ENCODE measurements around the gene ZFAND2A.
A peak's percentile ranks its signal among the peaks of the same experiment; 100 is the strongest.
"Not testable (repeated sequence)": the region's sequence is repeated elsewhere in the genome, so short reads cannot be mapped to it uniquely, and the experiment has no call there.

The ZFAND2A gene

GRCh38 chr7:1174881-1175596 lies 15.0 kb upstream of the ZFAND2A start:
- DNase-seq = no peak

- no peak for DNase-seq
Measured at GRCh38 chr7:1174002-1174401, 14.0 kb upstream of the ZFAND2A start.

- DNase-seq = no peak
Measured at GRCh38 chr7:1172666-1173523, 12.9 kb upstream of the ZFAND2A start.

GRCh38 chr7:1171516-1171915 lies 11.5 kb upstream of the ZFAND2A start:
- DNase-seq = peak in 1 of 6 experiments; percentile 43

GRCh38 chr7:1170741-1171501 lies 10.9 kb upstream of the ZFAND2A start:
- DNase-seq = no peak

GRCh38 chr7:1169409-1170368 lies 9.7 kb upstream of the ZFAND2A start:
- peak; percentile 87 to 94 (median 91) for DNase-seq

- no peak for DNase-seq
Measured at GRCh38 chr7:1168422-1168821, 8.4 kb upstream of the ZFAND2A start.

- DNase-seq = no peak
Measured at GRCh38 chr7:1164436-1164835, 4.4 kb upstream of the ZFAND2A start.

GRCh38 chr7:1163121-1163520 lies 3.1 kb upstream of the ZFAND2A start:
- DNase-seq = no peak

- peak in 1 of 6 experiments; percentile 33 for DNase-seq
Measured at GRCh38 chr7:1160670-1161021, 650 bp upstream of the ZFAND2A start.

GRCh38 chr7:1159231-1159630 lies 765 bp downstream of the ZFAND2A start:
- DNase-seq = not testable (repeated sequence)

GRCh38 chr7:1158203-1159126 lies 1.5 kb downstream of the ZFAND2A start:
- DNase-seq = no peak

GRCh38 chr7:1156782-1157535 lies 3.0 kb downstream of the ZFAND2A start:
- no peak for DNase-seq

GRCh38 chr7:1155818-1156781 lies 3.9 kb downstream of the ZFAND2A start:
- DNase-seq = not testable (repeated sequence)

- DNase-seq = no peak
Measured at GRCh38 chr7:1154172-1154739, 5.7 kb downstream of the ZFAND2A start.

- DNase-seq = no peak
Measured at GRCh38 chr7:1152492-1152891, 7.5 kb downstream of the ZFAND2A start.

GRCh38 chr7:1151653-1152425 lies 8.2 kb downstream of the ZFAND2A start:
- no peak for DNase-seq

GRCh38 chr7:1151156-1151555 lies 8.8 kb downstream of the ZFAND2A start:
- no peak for DNase-seq
